ENCODE measurements around the gene GALNT18.

Gene GALNT18

DNA sequence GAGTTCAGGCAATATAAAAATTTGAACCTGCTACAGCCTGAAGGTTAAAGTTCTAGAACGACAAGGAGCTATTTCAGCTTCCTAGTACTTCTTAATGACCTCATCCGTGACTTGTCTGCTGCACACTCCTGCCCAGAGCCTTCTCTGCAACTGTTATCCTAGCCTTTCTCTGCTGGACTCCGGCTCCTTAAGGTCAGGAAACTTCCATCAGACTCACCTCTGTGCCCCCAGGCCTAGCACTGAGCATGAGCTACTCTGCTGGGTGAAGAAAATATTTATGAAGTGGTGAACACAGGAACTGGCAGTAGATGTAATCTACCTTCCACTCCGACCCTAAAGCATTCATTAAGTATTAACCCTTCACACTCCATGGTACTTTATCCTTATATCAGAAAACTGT lies 287.2 kb downstream of the GALNT18 start:
- DNase-seq = no peak

DNA sequence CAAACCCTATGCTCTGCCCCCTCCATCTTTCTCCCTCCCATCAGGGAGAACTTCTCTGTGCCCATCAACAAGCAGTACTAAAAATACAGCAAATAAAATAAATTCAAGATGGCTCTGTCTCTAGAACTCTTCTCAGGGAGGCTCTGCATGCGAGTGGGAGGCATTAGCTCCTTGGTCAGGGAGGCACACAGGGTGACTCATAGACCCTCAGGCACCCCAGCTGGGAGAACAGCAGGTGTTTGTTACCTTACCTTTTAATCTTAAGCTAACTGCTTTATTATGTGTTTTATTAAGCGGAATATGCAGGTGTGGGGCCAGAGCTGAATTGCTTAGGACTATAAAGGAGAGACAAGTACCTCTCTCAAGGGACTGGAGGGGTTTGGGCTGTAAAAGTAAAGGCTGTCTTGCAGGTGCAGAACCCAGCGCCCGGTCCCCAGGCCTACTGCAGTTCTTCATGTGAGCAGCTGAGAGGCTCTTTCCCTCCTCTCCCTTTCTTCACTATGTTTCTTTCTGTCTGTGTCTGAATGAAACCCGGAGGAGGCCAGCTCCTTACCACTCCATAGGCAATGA lies 289.6 kb downstream of the GALNT18 start:
- DNase-seq = no peak

DNA sequence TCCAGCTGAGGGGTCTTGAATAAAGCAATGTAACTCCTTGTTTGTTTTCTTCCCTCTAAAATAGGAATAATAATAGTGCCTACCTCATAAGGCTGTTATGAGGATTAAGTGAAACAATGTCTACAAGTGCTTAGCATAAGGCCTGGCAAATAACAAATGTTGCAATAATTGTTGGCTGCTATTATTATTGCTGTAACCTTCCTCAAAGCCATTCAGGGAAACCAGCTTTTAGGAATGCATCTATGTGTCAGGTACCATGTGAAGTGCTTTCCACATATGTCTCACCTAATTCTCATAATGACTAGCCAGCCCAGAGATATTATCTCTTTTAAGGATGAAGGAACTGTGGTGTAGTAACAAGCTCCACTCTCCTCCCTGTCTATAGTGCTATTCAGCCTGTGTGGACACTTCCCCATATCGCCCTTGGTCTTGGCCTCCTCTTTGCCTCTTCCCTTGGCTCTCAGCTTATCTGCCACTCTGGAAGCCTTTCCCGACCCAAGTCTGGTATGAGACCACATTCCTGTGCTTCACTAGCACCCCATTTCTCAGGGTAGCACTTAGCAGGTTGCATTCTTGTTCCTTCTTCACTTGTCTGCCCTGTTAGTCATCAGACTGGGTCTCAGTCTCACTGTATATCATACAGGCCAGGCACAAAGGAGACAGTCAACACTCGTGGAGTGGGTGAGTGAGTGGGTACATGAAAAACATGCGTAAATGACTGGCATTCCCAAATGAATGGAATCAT lies 292.6 kb downstream of the GALNT18 start:
- DNase-seq = no peak

DNA sequence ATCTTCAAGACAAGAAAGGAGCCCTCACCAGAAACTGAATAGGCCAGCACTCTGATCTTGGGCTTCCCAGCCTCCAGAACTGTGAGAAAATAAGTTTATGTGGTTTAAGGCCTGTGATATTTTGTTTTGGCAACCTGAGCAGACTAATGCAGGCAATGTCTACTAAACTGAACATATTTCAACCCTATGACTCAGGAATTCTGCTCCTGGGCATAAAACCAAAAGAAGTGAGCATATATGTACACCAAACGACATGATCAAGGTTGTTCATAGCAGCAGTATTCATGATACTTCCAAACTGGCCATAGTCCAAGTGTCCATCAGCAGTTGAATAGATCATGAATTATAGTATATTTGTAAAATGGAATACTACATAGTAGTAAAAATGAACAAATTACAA lies 297.7 kb downstream of the GALNT18 start:
- no peak for DNase-seq

DNA sequence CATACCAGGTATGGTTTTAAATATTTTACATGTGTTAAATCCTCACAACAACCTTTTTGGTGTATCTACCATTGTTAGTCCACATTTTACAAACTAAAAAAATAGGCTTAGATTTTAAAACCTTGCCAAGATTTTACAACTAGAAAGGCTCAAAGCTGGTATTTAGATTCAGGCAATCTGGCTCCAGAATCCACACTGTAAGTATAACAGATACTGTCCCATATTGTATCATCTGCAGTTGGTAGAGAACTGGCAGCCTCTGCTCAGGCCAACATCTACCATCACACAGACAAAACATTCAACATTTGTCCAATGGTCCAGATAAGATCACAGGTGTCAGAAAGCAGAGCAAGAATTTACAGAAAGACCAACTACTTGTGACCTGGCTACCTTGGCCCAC lies 299.7 kb downstream of the GALNT18 start:
- DNase-seq = no peak

GRCh38 chr11:11320825-11321224 lies 301.0 kb downstream of the GALNT18 start:
- DNase-seq = no peak

DNA sequence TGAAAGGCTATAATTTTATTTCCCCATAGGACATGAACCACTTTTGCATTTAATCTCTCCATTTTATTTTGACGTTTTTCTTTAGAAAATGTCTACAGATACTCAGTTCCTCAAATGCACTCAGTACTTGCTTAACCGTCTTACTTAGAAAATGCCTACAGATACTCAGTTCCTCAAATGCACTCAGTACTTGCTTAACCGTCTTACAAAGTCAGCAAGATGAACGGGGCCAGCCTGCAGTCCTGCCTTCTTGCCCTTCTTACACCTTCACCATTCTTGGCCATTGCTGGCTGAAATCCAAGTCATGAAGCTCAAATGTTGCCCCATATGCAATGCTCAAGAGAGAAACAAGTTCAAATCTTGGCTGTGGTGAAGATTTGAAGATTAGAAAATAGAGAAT lies 302.8 kb downstream of the GALNT18 start:
- peak; percentile 57 for DNase-seq

- DNase-seq = no peak
Observed at GRCh38 chr11:11318461-11318860, 303.3 kb downstream of the GALNT18 start.

GRCh38 chr11:11316651-11317230 lies 305.1 kb downstream of the GALNT18 start:
- no peak for DNase-seq

DNA sequence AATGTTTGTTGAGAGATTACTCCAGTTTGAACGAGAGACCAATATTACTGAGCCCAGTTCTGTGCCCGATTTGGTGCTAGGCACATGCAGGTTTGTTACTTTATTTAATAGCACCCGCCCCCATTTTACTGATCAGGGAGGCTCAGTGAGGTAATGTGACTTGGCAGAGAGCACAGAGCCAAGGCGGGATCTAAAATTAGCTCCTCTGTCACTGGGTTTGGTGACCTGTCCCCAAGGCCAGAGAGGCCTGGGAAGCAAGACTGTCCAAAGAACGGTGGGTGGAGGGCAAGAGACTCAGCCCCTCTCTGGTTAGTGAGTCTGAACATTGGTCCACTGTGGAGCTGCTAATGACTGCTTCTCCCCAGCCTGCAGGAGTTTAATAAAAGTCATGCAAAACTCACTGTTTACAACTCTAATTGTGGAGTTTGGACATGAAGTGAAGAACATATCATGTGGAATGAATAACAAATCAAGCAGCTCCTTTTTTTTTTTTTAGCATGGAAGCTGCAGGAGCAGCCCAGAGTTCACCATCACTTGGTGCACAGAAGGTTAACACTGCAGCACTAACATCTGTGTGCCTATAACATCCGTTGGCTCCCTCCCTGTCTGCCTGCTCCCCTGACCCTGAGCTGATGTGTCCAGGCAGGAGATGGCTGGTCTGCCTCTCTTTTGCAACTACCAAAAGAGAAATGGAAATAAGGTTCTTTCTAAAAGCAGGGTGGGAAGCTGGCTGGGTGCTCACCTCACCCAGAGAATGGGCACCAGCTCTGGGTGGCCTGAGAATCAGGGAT lies 307.7 kb downstream of the GALNT18 start:
- DNase-seq = no peak

GRCh38 chr11:11313426-11313825 lies 308.4 kb downstream of the GALNT18 start:
- peak; percentile 52 for DNase-seq

DNA sequence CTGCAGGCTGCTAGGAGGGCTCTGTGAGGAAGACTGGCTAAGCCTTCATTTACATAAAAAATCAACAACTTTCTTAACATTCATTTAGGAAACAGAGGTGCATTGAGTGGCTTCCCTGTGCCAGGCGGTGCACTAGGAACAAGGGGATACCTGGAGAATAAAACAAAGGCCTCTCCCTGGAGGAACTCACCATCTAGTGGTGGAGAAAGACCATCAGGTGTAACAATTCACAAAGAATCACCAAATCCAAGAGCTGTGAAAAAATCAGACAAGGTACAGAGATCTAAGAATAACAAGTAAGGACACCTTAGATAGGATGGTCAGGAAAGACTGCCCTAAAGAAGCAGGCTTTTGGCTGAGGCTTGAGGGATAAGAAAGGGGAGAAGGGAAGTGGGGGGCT lies 309.1 kb downstream of the GALNT18 start:
- no peak for DNase-seq

DNA sequence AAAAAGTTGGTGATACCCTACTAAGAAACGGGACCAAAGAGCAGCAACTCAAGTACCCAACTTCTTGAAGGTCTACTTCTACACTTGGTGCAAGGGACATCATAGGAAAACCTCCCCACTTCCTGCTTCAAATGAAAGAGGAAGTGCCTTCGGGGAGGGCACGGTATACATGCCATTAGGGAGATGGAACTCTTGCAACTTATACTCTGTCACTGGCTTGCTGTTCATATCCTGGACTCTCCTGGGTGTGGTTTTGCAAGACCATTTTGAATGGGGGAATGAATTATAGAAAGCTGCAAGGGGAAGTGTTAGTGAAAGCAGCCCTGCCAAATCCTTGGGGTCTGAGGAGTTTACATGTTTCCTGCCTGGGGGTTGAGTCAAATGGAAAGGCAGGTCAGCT lies 310.6 kb downstream of the GALNT18 start:
- DNase-seq = peak; percentile 84

DNA sequence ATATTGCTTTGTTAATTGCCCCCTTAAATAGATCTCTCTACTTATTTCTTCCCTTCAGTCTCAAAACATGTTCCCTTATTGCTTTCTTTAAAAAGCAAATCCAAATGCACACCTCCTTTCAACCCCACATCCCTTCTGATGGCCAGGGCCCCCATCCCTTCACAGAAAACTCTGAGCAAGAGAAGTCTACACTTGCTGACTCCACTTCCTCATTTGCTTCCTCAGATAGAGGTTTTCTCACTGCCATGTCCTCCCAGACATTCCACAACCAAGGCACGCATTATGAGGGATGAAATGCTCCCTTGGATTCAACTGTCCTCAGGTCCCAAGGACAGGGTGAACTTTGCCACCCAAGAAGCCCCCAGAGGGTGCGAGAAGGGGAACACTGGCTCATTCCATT lies 311.9 kb downstream of the GALNT18 start:
- DNase-seq = no peak

GRCh38 chr11:11308249-11308648 lies 313.6 kb downstream of the GALNT18 start:
- no peak for DNase-seq

DNA sequence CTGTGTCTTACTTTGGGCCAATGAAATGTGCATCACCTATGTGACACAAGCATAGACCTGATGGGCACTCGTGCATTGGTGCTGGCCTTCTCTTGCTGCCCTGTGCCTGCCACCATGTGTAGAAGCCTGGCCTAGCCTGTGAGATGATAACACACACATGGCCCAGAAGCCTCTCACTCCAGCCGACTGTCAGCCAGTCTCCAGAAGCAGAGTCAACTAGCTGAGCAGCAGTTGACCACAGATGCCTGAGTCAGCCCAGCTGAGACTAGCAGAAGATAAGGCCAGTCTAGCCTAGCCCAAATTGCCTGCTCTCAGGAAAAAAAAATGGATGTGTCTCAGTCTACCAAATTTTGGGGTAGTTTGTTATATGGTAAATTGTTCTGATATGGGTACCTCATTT lies 314.9 kb downstream of the GALNT18 start:
- peak; percentile 46 for DNase-seq

GRCh38 chr11:11304550-11304949 lies 317.3 kb downstream of the GALNT18 start:
- no peak for DNase-seq

- DNase-seq = no peak
Observed at GRCh38 chr11:11302565-11302964, 319.2 kb downstream of the GALNT18 start.

DNA sequence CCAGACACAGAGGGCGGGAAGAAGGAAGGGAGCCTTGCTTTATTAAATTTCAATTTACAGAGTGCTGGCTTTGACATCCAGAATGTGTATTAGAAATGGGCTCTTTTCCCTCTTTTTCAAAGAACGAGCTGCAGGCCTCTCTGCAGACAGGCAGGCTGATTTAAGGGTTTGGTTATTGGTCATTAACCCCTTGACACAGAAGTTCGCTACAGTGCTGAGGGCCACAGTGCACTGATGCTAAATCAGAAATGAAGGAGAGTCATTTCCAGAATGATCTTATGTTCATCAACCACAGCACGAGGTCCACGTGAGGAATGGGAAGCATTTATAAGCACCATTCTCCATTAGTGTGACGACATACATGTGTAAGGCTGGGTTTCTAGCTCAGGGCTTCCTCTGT lies 320.6 kb downstream of the GALNT18 start:
- DNase-seq = no peak

- no peak for DNase-seq
Observed at GRCh38 chr11:11297578-11297977, 324.2 kb downstream of the GALNT18 start.

- no peak for DNase-seq
Observed at GRCh38 chr11:11296434-11296833, 325.4 kb downstream of the GALNT18 start.

- DNase-seq = no peak
Observed at GRCh38 chr11:11294551-11294855, 327.3 kb downstream of the GALNT18 start.

- DNase-seq = no peak
Observed at GRCh38 chr11:11293798-11294550, 327.8 kb downstream of the GALNT18 start.
